HG03520 (cell line): ENCODE results near the gene TBRG4.
A peak's percentile ranks its signal among the peaks of the same experiment; 100 is the strongest.
"Not testable (repeated sequence)": the region's sequence is repeated elsewhere in the genome, so short reads cannot be mapped to it uniquely, and the experiment has no call there.

Source experiments
- ATAC-seq: cut with Tn5 transposase; IDR thresholded peaks from one replicate; pipeline ENCODE4 v1.9.1; 2021; ENCODE audit warnings: mild to moderate bottlenecking, moderate library complexity; ENCODE audit not compliant: unreplicated experiment

The TBRG4 gene

DNA sequence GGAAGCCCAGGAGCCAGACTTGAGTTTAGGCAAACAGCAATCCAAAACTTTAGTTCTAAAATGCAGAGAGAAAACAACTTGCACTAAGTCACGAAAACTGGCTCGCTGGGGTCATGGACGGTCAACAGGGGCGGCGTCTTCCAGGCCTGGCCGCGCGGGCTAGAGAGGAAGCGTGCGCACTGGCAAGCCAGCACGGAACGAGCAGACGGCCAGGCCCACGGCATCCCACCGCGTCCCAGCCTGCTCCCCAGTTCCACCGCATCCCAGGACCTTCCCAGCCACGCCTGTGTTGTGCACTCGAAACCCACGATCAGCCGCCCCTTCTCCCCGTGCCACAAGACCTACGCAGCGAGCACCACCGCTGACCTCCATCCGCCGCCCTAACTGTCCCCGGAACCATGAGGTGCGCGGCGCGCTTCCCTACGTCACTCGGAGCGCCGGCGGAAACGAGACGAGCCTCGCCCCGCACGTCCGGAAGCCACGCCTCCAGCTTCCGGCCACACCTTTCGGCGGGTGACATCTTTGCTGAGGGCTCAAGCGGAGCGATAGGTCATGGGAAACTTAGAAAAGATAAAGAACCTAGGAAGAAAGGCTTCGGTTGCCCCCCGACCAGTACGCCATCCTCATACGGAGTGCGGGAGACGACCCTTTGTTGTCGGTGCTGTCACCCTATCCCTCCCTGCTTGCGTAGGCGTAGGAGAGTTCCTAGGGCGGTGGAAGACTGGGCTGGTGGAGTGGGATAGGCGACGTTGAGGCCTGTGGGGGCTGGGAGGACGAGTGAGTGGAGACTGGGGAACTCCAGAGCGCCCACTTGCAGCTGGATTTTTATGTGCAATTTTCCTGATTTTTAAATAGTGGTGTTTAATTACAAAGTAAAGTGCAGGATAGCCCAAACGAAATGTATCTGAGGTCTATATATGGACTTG lies at the start of gene TBRG4:
TSS of gene TBRG4 (minus strand) at position 400 of the 926 bp plus-strand sequence. CDS start 2,460 bp downstream, outside the sequence.
- ATAC-seq: peak; percentile 91

DNA sequence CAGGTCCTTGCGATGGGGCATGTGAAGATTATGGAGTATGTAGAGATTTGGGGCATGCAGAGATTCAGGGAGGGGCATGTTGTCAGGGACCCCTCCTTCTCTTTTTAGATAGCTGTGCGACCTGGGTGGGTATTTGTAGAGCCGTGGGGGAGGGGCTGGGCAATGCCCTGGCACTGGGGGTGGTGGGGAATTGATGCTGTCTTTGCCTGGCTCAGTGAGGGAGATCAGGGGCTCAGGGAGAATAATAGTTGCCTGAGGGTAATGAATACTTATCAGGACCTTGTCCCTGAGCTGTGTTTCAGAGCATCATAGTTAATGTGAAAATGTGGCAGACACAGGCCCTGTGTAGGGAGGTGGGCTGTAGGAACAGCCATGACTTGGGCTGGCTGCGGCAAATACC lies 49.6 kb upstream of the TBRG4 start:
- ATAC-seq: no peak

DNA sequence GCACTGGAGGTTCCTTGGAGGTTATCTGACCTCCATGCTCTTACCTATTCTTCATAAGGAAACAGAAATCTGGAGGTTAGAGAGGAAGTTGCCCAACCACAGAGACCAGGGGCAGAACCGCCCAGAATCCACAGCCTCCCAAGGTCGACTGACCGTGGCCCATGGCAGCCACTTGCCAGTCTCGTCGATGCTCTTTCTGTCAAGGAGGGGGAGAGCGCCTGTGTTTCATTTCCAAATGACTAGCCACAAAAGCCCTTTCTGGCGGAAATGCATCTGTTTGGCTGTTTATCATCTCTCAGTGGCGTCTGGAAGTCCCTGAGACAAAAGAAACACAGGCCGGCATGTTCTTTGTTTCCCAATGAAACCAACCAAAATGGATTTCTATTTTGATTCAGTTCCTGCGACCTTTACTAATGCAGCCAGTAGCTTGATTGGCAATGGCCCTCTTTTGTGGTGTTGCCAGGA lies 49.0 kb upstream of the TBRG4 start:
- no peak for ATAC-seq

DNA sequence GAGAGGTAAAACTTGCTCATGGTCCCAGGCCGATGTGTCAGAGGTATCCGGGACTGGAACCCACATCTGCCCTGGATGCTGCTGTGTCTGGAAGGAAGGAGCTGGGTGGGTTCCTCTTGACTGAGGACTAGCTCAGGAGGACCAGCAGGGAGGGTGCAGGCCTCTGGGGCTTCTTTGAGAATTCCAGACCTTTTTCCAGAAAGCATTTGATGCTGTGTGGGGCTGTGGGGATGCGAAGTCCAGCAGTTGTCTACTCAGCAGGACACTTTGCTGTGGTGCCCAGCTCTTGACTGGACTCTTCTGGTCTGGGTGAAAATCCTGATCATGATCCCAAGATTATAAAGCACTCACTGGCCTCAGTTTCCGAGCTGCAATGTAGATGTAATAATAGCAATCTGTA lies 47.8 kb upstream of the TBRG4 start:
- ATAC-seq: no peak

DNA sequence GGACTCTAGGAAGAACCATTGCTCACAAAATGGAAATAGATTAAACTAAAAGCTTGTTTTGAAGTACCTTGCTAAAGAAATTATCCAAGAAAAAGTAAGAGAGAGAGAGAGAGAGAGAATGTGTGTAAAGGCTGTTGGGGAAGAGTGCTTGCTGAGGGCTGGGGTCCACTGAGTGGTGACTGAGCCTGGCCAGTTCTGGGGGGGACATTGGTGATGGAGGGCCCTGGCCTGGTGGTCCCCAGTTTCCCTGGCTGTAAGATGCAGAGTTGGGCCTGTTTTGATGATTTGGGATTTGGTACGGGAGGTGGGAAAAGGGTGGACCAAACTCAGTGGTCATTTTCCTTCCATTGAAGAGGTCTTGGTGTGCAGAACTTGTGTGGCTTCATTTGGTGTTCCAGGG lies 47.0 kb upstream of the TBRG4 start:
- no peak for ATAC-seq

DNA sequence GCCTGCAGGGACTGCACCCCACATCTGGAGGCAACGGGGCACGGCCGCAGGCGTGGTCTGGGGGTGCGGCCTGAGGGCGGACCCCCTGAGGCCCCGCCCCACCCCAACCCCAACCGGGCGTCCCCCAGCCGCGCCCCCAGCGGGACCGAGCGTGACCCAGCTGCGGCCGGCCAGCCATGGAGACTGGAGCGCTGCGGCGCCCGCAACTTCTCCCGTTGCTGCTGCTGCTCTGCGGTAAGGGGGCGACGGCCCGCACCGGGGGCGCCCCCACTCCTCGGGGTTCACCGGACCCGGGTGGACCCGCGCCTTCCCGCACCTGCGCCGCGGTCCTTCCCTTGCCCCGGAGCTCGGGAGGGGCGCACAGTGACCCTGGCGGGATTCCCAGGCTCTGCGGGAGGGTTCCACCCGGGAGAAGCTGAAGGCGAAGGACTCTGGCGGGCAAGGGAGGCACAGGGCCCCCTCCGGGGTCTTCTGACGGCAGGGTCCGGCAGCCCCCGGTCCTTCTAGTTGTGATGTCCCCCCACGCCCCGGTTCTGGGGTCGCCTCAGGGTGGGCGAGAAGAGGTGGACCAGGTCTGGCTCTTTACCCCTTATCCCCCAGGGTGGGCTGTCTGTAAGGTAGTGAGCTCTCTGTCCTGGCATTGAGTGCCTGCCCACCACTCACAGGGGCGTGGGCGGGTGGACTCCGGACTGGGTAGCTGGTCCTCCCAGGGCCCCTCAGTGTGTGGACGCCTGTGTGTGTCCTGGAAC lies 46.3 kb upstream of the TBRG4 start, which contains the start of gene RAMP3:
TSS of gene RAMP3 (plus strand) at position 139 of the 749 bp plus-strand sequence. CDS start at position 177, 38 bp downstream.
- no peak for ATAC-seq

DNA sequence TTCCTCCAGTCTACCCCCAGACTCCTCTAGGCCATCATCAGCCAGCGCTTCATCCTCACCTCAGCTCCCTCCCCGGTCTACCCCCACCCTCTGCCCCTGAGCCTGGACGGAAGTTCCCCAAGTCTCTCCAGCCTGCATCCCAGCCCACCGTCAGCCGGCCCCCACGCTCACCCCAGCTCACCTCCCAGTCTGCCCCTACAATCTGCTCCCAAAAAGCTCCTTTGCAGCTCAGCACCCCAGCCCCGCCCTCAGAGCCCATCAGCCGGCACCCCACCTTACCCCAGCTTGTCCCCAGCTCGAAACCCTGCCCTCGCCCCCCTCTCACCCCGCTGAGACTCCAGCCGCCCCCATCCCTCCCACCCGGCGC lies 45.8 kb upstream of the TBRG4 start:
- no peak for ATAC-seq

DNA sequence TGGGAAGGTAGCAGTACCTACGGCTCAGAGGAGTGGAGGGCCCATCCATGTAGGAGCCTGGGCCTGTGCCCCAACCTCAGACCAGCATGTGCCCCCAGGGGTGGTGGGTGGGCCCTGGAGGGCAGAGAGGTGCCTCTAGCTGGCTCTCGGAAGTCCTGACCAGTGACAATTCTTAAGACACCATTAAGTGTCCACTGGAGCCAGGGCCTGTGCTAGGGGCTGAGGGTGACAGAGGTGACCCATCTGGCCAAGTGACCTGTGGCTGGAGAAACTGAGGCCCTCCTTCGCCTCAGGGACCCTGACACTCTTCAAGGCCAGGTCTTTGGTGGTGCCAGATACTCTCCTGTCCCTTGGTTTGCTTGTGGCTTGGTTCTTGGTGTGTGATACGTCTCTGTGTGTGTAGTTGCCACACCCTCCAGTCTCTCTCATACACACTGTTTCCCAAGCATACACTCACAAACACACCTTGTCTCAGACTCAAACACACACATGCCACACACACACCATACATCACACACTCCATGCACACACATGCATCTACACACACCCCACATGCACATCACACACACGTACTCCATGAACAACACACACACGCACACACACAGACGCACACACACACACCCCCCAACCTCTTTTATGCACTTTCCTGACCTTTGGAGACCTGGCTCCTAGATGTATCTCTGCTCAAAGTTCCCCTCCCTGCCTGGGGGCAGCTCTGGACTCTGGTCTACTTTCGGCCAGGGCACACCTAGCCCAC lies 45.2 kb upstream of the TBRG4 start:
- ATAC-seq: no peak

DNA sequence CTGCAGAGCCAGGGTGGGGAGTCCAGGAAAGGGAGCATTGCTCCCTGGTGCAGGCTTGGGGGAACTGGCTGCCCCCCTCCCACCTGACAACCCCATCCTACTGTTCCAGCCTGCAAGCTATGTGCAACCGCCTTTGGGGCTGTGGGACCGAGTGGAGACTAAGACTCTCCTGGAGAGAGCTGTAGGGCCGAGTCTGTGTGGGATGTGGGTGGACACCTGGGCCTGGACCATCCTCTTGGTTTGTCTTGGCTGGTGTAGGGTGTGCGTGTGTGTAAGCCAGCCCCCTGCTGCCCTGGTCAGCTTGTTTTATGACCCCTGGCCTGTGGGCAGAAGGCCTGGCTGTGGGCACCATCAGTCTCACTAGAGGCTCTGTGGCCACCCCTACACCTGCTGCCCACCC lies 44.4 kb upstream of the TBRG4 start:
- ATAC-seq: no peak

DNA sequence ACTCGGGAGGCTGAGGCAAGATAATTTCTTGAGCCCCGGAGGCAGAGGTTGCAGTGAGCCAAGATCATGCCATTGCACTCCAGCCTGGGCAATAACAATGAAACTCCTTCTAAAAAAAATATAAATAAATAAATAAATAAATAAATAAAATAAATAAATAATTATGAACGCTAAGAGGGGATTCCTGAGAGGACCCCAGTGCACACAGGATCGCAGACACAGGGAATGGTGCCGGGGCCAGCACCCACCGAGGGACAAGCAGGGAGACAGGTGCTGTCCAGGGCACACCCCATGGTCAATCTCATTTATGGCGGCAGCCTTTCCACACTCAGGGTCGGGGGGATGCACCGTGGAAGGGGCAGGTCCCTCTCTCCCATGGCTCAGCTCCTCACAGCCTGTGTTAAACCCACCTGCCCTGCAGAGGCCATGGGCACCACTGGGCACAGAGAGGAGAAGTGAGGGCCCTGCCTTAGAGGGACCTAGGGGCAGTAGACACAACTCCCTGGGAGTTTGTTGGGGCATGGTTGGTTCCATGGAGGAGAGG lies 43.9 kb upstream of the TBRG4 start:
- no peak for ATAC-seq

DNA sequence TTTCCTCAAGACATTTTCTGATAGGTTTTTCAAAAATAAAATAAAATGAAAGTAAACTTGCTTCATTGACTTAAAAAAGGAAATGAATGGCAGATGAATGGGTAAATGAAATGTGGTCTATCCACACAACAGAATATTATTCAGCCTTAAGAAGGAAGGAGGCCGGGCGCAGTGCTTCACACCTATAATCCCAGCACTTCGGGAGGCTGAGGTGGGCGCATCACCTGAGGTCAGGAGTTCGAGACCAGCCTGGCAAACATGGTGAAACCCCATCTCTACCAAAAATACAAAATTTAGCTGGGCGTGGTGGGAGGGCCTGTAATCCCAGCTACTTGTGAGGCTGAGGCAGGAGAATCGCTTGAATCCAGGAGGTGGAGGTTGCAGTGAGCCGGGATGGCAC lies 42.4 kb upstream of the TBRG4 start:
- not testable (repeated sequence) for ATAC-seq

DNA sequence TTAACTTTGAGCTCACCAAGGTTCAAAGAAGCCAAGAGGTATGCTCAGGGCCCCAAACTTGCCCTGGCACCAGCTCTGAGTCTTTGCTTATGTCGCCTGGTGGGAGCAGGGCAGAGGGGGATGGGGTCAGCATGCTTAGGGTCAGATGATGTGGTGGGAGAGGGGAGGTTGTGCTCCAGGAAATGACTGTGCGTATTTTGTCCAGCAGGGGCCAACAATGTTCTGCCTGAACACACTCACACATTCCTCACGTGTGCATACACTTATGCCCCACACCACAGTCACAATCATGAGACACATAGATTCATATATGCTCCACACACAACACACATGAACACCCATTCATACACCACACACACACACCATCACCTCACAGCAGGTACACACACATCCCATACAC lies 41.7 kb upstream of the TBRG4 start:
- no peak for ATAC-seq

DNA sequence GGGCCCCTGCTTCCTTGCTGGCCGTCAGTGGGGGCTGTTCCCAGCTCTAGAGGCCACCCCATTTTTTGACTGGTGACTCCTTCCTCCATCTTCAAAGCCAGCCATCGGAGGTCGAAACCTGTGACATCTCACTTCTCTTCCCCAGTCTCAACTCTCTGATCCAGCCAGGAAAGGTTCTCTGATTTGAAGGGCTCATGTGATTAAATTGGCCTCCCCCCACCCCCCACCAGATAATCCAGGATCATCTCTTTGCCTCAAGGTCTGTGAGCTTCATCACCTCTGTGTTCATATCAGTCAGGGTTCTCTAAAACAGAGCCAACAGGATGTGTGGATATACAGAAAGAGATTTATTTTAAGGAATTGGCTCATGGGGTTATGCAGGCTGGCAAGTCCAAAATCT lies 40.5 kb upstream of the TBRG4 start:
- no peak for ATAC-seq

DNA sequence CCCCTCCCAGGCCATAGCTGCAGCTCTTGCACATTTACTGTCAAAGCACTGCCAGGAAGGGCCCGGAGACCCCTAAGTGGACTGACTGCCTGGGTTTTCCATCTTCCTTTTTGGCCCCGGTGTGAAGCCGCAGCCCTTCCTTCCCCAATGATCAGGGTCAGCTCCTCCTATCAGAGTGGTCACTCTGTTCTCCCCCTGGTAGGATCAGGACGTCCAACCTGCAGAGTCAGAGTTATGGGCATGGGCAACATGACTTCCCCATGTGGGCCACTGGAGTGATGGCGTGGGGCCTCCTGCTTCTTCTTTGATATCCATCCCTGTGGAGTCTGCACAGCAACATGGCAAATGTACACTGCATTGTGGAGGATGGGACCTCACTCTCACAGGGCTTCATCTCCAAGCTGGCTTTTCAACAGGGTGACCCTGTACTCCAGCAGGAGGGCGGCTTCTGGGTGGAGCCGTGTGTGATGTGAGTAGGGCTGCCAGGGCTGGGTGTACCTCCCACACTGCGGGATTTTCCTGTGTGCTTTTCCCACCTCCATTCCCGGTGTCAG lies 39.7 kb upstream of the TBRG4 start:
- no peak for ATAC-seq

DNA sequence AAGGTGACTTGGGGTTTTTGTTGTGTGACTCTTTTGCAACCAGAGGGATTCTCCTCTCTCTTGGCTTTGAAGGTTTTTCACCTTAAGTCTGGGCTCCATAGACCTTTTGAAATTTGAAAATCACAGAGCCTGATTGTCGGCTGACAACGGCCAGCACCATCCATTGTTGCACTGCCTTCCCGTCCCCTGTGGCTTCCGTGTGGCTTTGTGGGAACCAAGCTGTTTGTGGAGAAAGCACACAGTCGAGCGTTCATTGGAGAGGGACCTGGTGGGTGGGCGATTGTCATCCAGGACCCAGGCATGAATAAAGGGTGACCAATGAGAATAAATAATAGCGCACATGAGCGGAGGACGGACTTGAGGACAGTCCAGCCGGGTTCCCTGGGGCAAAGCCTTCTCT lies 38.7 kb upstream of the TBRG4 start:
- no peak for ATAC-seq

DNA sequence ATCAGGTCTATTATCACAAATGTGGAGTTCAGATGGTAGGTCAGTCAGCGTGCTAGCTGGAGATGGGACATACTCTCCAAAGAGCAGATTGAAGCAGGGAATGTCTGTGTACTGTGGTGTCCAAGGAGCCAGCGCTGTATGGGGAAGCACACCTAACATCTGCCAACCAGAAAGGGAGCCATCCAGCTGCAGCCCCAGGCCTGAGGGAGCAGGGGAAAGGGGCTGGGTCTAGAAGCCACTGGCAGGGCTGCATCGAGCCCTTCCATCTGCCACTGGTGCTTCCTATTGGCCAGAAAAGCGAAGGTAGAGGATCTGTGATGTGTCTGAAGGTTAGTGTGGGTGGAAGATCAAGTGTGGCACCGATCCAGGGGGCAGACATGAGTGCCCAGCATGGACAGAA lies 38.1 kb upstream of the TBRG4 start:
- no peak for ATAC-seq

DNA sequence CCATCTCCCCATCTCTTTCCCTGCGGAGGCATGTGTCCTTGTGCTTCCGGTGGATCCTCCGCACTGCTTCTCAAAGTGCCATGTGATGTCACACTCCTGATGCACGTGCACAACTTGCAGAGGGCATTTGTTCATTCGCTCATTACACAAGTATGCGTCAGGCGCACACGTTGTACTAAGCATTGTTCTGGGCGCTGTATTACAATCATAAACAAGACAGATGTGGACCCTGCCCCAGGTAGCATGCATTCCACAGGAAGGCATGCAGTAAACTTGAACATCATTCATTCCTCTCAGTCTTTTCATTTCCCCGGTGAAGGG lies 37.1 kb upstream of the TBRG4 start:
- no peak for ATAC-seq

DNA sequence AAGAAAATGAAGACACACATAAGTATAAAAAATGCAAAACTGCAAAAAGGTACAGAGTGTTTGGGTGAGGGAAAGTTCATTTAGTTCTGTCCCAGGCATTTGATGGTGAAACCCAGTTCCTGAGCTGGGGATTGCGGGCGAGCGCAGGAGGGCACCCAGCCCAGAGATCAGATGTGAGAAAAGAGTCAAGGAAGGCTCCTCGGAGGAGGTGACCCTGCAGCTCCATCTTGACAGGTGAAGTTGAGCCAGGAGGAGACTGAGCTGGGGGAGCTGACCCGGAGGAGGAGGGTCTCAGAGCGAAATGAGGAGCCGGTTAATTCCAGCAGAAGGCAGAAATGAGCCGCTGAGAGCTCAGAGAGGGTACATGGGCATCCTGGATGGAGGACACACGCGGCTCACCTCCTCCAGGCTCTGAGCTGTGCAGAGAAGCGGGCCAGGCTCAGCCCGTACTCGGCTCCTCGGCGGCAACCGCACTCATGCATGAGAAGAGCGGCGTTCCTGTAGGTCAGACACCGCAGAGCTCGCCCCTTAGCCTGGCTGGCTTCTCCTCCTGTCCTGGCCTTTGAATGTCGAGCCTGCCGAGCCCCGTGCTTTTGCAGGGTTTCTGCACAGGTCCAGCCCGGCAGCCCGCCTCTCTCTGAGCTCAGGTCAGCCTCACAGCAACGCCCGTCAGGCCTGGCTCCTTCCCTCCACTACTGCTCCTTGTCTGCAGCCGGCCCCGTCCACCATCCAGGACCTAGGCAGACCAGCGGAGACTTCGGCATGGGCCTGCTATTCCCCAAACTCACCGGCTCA lies 36.6 kb upstream of the TBRG4 start:
- no peak for ATAC-seq

DNA sequence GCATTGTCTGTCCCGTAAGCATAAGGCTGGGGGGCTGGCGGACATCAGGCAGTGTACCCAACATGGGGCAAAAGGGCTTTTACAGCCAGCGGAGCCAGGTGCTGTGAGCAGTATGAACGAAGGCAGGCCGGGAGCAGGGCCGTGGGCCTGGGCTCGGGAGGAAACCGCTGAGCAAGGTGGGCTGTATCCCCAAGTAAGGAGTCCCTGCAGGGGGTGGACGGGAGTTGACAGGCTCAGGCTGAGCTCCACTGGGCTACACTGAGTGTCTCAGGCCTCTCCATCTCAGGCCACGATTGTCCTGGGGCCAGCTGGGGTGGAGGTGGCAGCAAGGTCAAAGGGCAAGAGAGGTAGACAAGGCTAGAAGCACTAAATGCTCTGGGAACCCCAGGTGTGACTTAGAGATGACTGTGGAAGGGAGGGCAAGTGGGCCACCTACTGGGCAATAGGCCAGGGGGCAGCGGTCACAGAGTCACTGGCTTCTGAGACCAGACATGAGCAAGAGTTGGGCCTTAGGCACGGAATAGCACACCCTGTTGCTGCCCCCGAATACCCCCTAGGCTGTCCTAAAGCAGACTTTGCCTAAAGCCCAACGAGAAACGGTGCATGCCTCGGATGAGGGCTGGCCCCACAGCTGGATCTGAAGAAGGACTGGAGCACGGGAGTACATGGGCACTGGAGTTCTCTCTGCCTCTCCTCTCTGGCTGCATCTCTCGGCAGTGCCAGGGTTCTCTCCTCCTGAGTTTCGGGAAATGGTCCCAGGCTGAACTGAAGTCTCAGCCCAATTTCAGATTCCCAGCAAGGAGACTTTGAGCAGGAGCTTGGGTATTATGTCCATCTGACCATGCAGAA lies 35.3 kb upstream of the TBRG4 start:
- no peak for ATAC-seq
